IMR-90 (cell line): Measurements from ENCODE around the gene TRIM32. TPM values are rescaled to one million over a fixed set of nuclear protein-coding genes. Genes with fewer than 3 reads are reported as not detected.

Source experiments
- ATAC-seq: fragments of 200-7000 bp; cut with Tn5 transposase; 2 replicates; pipeline ENCODE4 v1.9.1; 2020; ENCODE audit warnings: low read depth, mild to moderate bottlenecking, moderate library complexity
- BruUV-seq: library from RNA; stranded (reverse); fragments of 400-500 nt; replicated peaks from 2 replicates; lab custom pipeline; 2021; lab: Mats Ljungman, UMichigan
- CTCF ChIA-PET: fragments of 300-600 bp; formaldehyde crosslinking; extraction: SDS; loops from one replicate; lab custom pipeline; 2021; ENCODE audit warnings: antibody characterized with exemption; lab: Yijun Ruan, JAX
- POLR2A ChIA-PET: fragments of 300-600 bp; sonication (Branson Sonifier 250); formaldehyde crosslinking; loops from one replicate; lab custom pipeline; 2022; ENCODE audit warnings: antibody characterized with exemption; ENCODE audit not compliant: unreplicated experiment; lab: Charles Lee
- DNase-seq: peaks from one replicate; pipeline ENCODE4 v3.0.0; 2013
- H2AFZ ChIP-seq: replicated peaks from 2 replicates; pipeline ENCODE3; 2013; ENCODE audit warnings: low read length, mild to moderate bottlenecking; ENCODE audit not compliant: poor library complexity
- H2AK5ac ChIP-seq: 2 replicates; pipeline ENCODE4 v1.6.1; 2013; ENCODE audit warnings: low read depth, low read length, inconsistent platforms
- H2AK9ac ChIP-seq: replicated peaks from 2 replicates; pipeline ENCODE3; 2013; ENCODE audit warnings: mild to moderate bottlenecking, low read depth, low read length, moderate library complexity; ENCODE audit not compliant: poor library complexity
- H2BK120ac ChIP-seq: 2 replicates; pipeline ENCODE4 v1.6.1; 2013; ENCODE audit warnings: low read depth, low read length, inconsistent platforms
- H2BK15ac ChIP-seq: 3 replicates; pipeline ENCODE4 v1.6.1; 2013; ENCODE audit warnings: low read depth, low read length, inconsistent platforms
- H2BK20ac ChIP-seq: 2 replicates; pipeline ENCODE4 v1.6.1; 2013; ENCODE audit warnings: low read depth, mild to moderate bottlenecking, inconsistent platforms, low read length, moderate library complexity
- H2BK5ac ChIP-seq: 2 replicates; pipeline ENCODE4 v1.6.1; 2013; ENCODE audit warnings: mild to moderate bottlenecking, low read depth, low read length, inconsistent platforms; ENCODE audit not compliant: poor library complexity, severe bottlenecking
- H3K14ac ChIP-seq: replicated peaks from 2 replicates; pipeline ENCODE4 v1.6.1; 2013; ENCODE audit warnings: low read depth, low read length, inconsistent platforms
- H3K18ac ChIP-seq: 2 replicates; pipeline ENCODE4 v1.6.1; 2013; ENCODE audit warnings: low read depth, low read length, control low read depth
- H3K23ac ChIP-seq: 2 replicates; pipeline ENCODE4 v1.6.1; 2013; ENCODE audit warnings: low read depth, low read length, inconsistent platforms
- H3K27ac ChIP-seq: 2 replicates; pipeline ENCODE4 v1.5.1; 2013; ENCODE audit warnings: mild to moderate bottlenecking, control low read depth, low read length; ENCODE audit not compliant: insufficient read depth
- H3K27me3 ChIP-seq: 2 replicates; pipeline ENCODE4 v1.6.1; 2013; ENCODE audit warnings: low read length; ENCODE audit not compliant: control insufficient read depth, insufficient read depth
- H3K36me3 ChIP-seq: 2 replicates; pipeline ENCODE4 v1.6.1; 2013; ENCODE audit warnings: low read length, mixed read lengths; ENCODE audit not compliant: control insufficient read depth, insufficient read depth
- H3K4ac ChIP-seq: 2 replicates; pipeline ENCODE4 v1.6.1; 2013; ENCODE audit warnings: low read depth, low read length, inconsistent platforms
- H3K4me1 ChIP-seq: 2 replicates; pipeline ENCODE4 v1.6.1; 2013; ENCODE audit warnings: low read length, mixed read lengths; ENCODE audit not compliant: control insufficient read depth, insufficient read depth
- H3K4me2 ChIP-seq: 2 replicates; pipeline ENCODE4 v1.6.1; 2013; ENCODE audit warnings: low read depth, mild to moderate bottlenecking, control low read depth, low read length, moderate library complexity
- H3K4me3 ChIP-seq: 2 replicates; pipeline ENCODE4 v1.5.1; 2013; ENCODE audit warnings: low read depth, mild to moderate bottlenecking, control low read depth, low read length, moderate library complexity; ENCODE audit not compliant: insufficient read depth
- H3K56ac ChIP-seq: 2 replicates; pipeline ENCODE4 v1.6.1; 2013; ENCODE audit warnings: low read length, inconsistent platforms; ENCODE audit not compliant: insufficient read depth; ENCODE audit errors: extremely low read depth
- H3K79me1 ChIP-seq, 2 experiments: 2 replicates each; pipeline ENCODE4 v1.6.1; 2013; ENCODE audit warnings: low read length in 2 of 2, inconsistent platforms in 1 of 2, low read depth in 1 of 2
- H3K9ac ChIP-seq: 2 replicates; pipeline ENCODE4 v1.6.1; 2013; ENCODE audit warnings: low read depth, low read length, control low read depth
- H3K9me1 ChIP-seq: 2 replicates; pipeline ENCODE4 v1.6.1; 2013; ENCODE audit warnings: low read length, inconsistent platforms; ENCODE audit not compliant: insufficient read depth
- H3K9me3 ChIP-seq: 2 replicates; pipeline ENCODE4 v1.6.1; 2013; ENCODE audit warnings: low read length; ENCODE audit not compliant: control insufficient read depth, insufficient read depth
- H4K20me1 ChIP-seq: 2 replicates; pipeline ENCODE4 v1.6.1; 2013; ENCODE audit warnings: low read length, inconsistent platforms; ENCODE audit not compliant: insufficient read depth
- H4K5ac ChIP-seq: 2 replicates; pipeline ENCODE4 v1.6.1; 2013; ENCODE audit warnings: mild to moderate bottlenecking, low read depth, low read length, control low read depth
- H4K8ac ChIP-seq, 2 experiments: 2 replicates each; pipeline ENCODE4 v1.6.1; 2013; ENCODE audit warnings: low read depth in 2 of 2, low read length in 2 of 2, control low read depth in 1 of 2, inconsistent platforms in 1 of 2
- H4K91ac ChIP-seq: 2 replicates; pipeline ENCODE4 v1.6.1; 2013; ENCODE audit warnings: low read depth, low read length, inconsistent platforms; ENCODE audit not compliant: insufficient read depth
- BHLHE40 ChIP-seq: fragments of 150-350 bp; IDR thresholded peaks from 2 replicates; pipeline ENCODE4 v1.6.1; 2016; ENCODE audit warnings: mild to moderate bottlenecking, low read depth, low read length
- CEBPB ChIP-seq: IDR thresholded peaks from 2 replicates; pipeline ENCODE4 v1.6.1; 2012; ENCODE audit warnings: low read depth, low read length, improper control_type of control experiment
- CHD1 ChIP-seq: IDR thresholded peaks from 2 replicates; pipeline ENCODE4 v1.6.1; 2012; ENCODE audit warnings: low read depth, low read length, improper control_type of control experiment
- CTCF ChIP-seq: conservative IDR thresholded peaks from 2 replicates; pipeline ENCODE4 v1.5.1; 2012; ENCODE audit warnings: mild to moderate bottlenecking, low read depth, low read length, improper control_type of control experiment
- RAD21 ChIP-seq: IDR thresholded peaks from 2 replicates; pipeline ENCODE4 v1.6.1; 2012; ENCODE audit warnings: low read length, improper control_type of control experiment
- USF2 ChIP-seq: fragments of 150-350 bp; IDR thresholded peaks from 2 replicates; pipeline ENCODE4 v1.6.1; 2017; ENCODE audit warnings: mild to moderate bottlenecking, antibody characterized with exemption, low read length, low read depth
- WGBS, 2 experiments: methylation state at CpG; one replicate each; pipeline versions ENCODE4 v1.1.5 to v1.1.7; 2013; ENCODE audit warnings: missing lambda C conversion rate in 2 of 2; ENCODE audit not compliant: insufficient read length in 1 of 2; ENCODE audit errors: extremely low coverage in 2 of 2; 5-methylcytosine and 5-hydroxymethylcytosine counted together
- dilution Hi-C: fragments of 300-500 bp; cut with HindIII; formaldehyde crosslinking; loops from one replicate; pipeline ENCODE4 v1.14.3; 2018; ENCODE audit warnings: low sequenced_read_pairs; ENCODE audit not compliant: unreplicated experiment
- in situ Hi-C: fragments of 300-500 bp; cut with MboI; formaldehyde crosslinking; loops from 3 replicates; pipeline ENCODE4 v1.14.3; 2019; ENCODE audit warnings: low sequenced_read_pairs, inconsistent platforms, mixed read lengths
- intact Hi-C: fragments of 100-400 bp; cut with micrococcal nuclease; formaldehyde crosslinking; loops from 2 replicates; pipeline ENCODE4 v1.10.0; 2022
- polyA plus RNA-seq, 3 experiments: library from polyadenylated mRNA; depleted of rRNA; stranded (reverse); fragments of >200 nt; gene quantifications; 2 replicates each; pipeline ENCODE4 v1.2.3, GENCODE V29; 2012; ENCODE audit warnings: low replicate concordance in 1 of 3
- total RNA-seq: library from RNA; depleted of rRNA; stranded (reverse); fragments of >200 nt; gene quantifications from 2 replicates; pipeline ENCODE4 v1.2.3, GENCODE V29; 2012

The TRIM32 gene
- total and polyA plus RNA-seq, 2 of the 4 experiments (the other 2 are of a cell fraction), result 12.8 to 31.0 TPM

- Histone ChIP-seq H3K23ac (no peak overlapping the region), H3K4me3 (no peak overlapping the region), H3K27ac (no peak overlapping the region), H3K27me3 (peaks cover 2% of the 10 kb centered on the region; the same call in 1 of the 2 replicates), H3K4me2 (no peak overlapping the region), H2BK5ac (no peak overlapping the region), H2BK20ac (no peak overlapping the region), H3K36me3 (no peaks in the 10 kb centered on the region), H3K9ac (no peak overlapping the region), H2BK15ac (no peak overlapping the region), H3K4ac (no peak overlapping the region), H3K18ac (no peak overlapping the region), H3K14ac (no peak overlapping the region), H2AK9ac (no peak overlapping the region), H4K5ac (no peak overlapping the region), H3K79me1 (no peaks in the 10 kb centered on the region), H4K20me1 (no peaks in the 10 kb centered on the region), H2AFZ (no peak overlapping the region), H4K8ac (no peak overlapping the region), H2BK120ac (no peak overlapping the region), H2AK5ac (no peak overlapping the region), H3K4me1 (no peaks in the 10 kb centered on the region), H3K56ac (no peak overlapping the region), H3K9me3 (no peaks in the 10 kb centered on the region), H4K91ac (no peak overlapping the region), H3K9me1 (no peaks in the 10 kb centered on the region)
- no CpG with 5 or more reads among the region's 2 CpGs for WGBS, 2 experiments
- ATAC-seq, result no peak
- no peak for TF ChIP-seq USF2
- no peak for TF ChIP-seq BHLHE40
- no peak for TF ChIP-seq CHD1
- no peak for TF ChIP-seq CTCF
- no peak for TF ChIP-seq RAD21
- TF ChIP-seq CEBPB, result no peak
- ChIA-PET POLR2A (no interaction called here), CTCF (no interaction called here)
- no TSS peak for BruUV-seq
- intact Hi-C loops, result no loop called here
- no peak for DNase-seq
- dilution Hi-C loops, result no loop called here
- in situ Hi-C loops, result no loop called here
These were observed 63.4 kb downstream of the TRIM32 start for GRCh38 chr9:116750510-116750909.
